HL-60 (cell line): ENCODE measurements around the gene ANKS1A.

Experiments
- CTCF ChIP-seq: IDR thresholded peaks from one replicate; pipeline ENCODE4 v1.5.1; 2011; ENCODE audit warnings: low read length, control low read depth, inconsistent platforms; ENCODE audit not compliant: insufficient read depth
- POLR2AphosphoS5 ChIP-seq: IDR thresholded peaks from 2 replicates; pipeline ENCODE4 v1.6.1; 2012; ENCODE audit warnings: low read depth
- REST ChIP-seq: IDR thresholded peaks from 2 replicates; pipeline ENCODE4 v1.6.1; 2012; ENCODE audit warnings: low read depth; ENCODE audit not compliant: insufficient replicate concordance
- SPI1 ChIP-seq: IDR thresholded peaks from 2 replicates; pipeline ENCODE4 v1.6.1; 2012; ENCODE audit warnings: low read depth, mild to moderate bottlenecking, borderline replicate concordance

GRCh38 chr6:35031611-35032529, 142.8 kb downstream of the ANKS1A start:
- no peak for TF ChIP-seq CTCF
- TF ChIP-seq REST = no peak
- TF ChIP-seq POLR2AphosphoS5 = no peak
- no peak for TF ChIP-seq SPI1
